ENCODE results near the gene TDRD9. TPM values are rescaled to one million over a fixed set of nuclear protein-coding genes. Genes with fewer than 3 reads are reported as not detected.

The TDRD9 gene
- total and polyA plus RNA-seq, 2 experiments from 2014 or later, result 0.73 to 1.3 TPM

DNA sequence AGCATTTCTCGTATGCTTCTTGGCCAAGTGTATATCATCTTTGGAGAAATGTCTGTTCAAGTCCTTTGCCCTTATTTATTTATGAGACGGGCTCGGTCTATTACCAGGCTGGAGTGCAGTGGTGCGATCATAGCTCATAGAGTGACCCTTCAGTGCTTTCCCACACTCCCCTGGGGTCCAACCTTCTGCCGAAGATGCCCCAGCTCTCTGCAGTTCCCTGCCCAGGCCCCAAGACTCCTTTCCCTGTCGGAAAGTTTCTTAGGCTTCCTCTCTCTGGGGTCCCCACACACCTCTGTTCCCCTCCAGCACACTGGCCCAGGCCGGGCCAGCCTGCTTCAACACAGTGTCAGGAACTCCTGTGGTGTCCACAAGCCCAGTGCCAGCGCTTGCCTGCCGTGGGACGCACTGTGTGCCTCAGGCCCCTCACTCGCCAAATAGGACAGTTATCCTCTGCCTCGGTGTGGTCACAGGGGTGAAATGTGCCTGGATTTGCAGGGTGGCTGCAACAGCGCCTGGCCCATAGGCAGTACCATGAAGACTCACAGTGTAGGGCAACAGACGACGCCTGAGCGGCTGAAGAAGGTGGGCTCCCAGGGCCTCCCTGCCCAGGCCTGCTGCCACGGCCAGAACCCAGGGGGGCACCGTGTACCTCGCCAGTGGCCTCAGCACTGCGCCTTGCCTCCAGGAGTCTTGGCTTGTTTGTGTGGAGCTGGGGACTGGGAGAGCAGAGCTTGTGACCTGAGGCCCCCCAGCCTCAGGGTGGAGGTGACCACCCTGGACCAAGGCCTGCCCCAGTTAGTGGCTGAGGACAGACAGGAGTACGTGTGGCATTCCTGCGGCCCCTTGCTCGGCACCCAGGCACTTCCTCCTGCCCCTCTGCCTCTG, 152.4 kb downstream of the TDRD9 start:
- no peak for TF ChIP-seq EZH2phosphoT487 (IDR thresholded peaks at IDR 0.05; ENCODE audit: low read depth, severe bottlenecking, unreplicated experiment)
- TF ChIP-seq, protein P1, sequence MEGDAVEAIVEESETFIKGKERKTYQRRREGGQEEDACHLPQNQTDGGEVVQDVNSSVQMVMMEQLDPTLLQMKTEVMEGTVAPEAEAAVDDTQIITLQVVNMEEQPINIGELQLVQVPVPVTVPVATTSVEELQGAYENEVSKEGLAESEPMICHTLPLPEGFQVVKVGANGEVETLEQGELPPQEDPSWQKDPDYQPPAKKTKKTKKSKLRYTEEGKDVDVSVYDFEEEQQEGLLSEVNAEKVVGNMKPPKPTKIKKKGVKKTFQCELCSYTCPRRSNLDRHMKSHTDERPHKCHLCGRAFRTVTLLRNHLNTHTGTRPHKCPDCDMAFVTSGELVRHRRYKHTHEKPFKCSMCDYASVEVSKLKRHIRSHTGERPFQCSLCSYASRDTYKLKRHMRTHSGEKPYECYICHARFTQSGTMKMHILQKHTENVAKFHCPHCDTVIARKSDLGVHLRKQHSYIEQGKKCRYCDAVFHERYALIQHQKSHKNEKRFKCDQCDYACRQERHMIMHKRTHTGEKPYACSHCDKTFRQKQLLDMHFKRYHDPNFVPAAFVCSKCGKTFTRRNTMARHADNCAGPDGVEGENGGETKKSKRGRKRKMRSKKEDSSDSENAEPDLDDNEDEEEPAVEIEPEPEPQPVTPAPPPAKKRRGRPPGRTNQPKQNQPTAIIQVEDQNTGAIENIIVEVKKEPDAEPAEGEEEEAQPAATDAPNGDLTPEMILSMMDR (IDR thresholded peaks at IDR 0.05; ENCODE audit: poor library complexity), result no peak
- no peak for TF ChIP-seq EZH2 (IDR thresholded peaks at IDR 0.05; ENCODE audit: borderline replicate concordance)
- H3K4me2 ChIP-seq, result no peak overlapping the region
- H3K4me3 ChIP-seq, result no peak overlapping the region
- no peaks in the 10 kb centered on the region for H3K9me2 ChIP-seq (replicated peaks; ENCODE audit: insufficient read depth)
- H3K27me3 ChIP-seq, result peaks cover under 1% of the 10 kb centered on the region
- no peak for DNase-seq (ENCODE audit: low spot score)
- H2AFZ ChIP-seq, result no peak overlapping the region
- no peaks in the 10 kb centered on the region for H3K79me2 ChIP-seq
- H3K9me3 ChIP-seq (ENCODE audit: low read depth), result no peaks in the 10 kb centered on the region
- peaks cover 11% of the 10 kb centered on the region for H3K4me1 ChIP-seq (ENCODE audit: insufficient read depth)
- no peaks in the 10 kb centered on the region for H3K36me3 ChIP-seq (replicated peaks; ENCODE audit: insufficient read depth, low read depth)
- 96% methylated on average over 23 of the region's 23 CpGs for WGBS (ENCODE audit: low lambda C conversion rate, missing lambda C conversion rate)
- H3K27ac ChIP-seq, result no peak overlapping the region
- no peaks in the 10 kb centered on the region for H4K20me1 ChIP-seq (ENCODE audit: insufficient read depth, poor library complexity, severe bottlenecking)

DNA sequence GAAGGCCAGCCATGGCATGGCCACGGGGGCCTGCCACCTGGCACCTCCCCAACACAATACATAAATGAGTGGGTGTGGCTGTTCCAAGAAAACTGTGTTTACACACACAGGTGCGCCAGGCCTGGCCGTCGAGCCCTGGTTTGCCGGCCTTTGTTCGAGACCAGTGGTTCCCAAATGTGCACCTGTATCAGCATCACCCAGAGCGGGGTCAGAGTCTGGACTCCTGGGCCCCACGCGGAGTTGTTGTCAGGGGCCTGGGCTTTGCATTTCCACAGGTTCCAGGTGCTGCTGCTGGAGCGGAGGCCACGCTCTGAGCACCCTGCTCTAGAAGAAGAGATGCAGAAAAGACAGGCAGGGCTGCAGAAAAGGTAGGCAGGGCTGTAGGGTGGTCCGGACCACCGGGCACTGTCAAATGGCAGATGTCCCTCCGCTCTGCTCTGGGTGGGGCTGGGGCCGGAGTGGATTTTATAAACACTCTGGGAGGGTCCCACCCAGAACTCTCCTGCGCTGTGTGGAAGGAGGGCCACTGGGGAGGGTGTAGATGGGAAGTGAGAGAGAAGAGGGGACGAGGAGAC, 153.1 kb downstream of the TDRD9 start:
- Histone ChIP-seq H3K4me3 (no peak overlapping the region), H3K4me2 (no peak overlapping the region), H3K4me1 (ENCODE audit: insufficient read depth) (peaks cover 14% of the 10 kb centered on the region), H3K27me3 (peaks cover 3% of the 10 kb centered on the region), H3K36me3 (replicated peaks; ENCODE audit: insufficient read depth, low read depth) (no peaks in the 10 kb centered on the region), H3K9me2 (replicated peaks; ENCODE audit: insufficient read depth) (no peaks in the 10 kb centered on the region), H3K27ac (no peak overlapping the region), H3K9me3 (ENCODE audit: low read depth) (no peaks in the 10 kb centered on the region), H3K79me2 (no peaks in the 10 kb centered on the region), H2AFZ (no peak overlapping the region), H4K20me1 (ENCODE audit: insufficient read depth, poor library complexity, severe bottlenecking) (no peaks in the 10 kb centered on the region)
- peak; percentile 13 for DNase-seq (ENCODE audit: low spot score)
- TF ChIP-seq, protein P1 (IDR thresholded peaks at IDR 0.05; ENCODE audit: poor library complexity), result no peak
- TF ChIP-seq EZH2 (IDR thresholded peaks at IDR 0.05; ENCODE audit: borderline replicate concordance) (no peak), EZH2phosphoT487 (IDR thresholded peaks at IDR 0.05; ENCODE audit: low read depth, severe bottlenecking, unreplicated experiment) (no peak)
- whole genome bisulfite sequencing (ENCODE audit: low lambda C conversion rate, missing lambda C conversion rate), result 87% methylated on average over 17 of the region's 17 CpGs

DNA sequence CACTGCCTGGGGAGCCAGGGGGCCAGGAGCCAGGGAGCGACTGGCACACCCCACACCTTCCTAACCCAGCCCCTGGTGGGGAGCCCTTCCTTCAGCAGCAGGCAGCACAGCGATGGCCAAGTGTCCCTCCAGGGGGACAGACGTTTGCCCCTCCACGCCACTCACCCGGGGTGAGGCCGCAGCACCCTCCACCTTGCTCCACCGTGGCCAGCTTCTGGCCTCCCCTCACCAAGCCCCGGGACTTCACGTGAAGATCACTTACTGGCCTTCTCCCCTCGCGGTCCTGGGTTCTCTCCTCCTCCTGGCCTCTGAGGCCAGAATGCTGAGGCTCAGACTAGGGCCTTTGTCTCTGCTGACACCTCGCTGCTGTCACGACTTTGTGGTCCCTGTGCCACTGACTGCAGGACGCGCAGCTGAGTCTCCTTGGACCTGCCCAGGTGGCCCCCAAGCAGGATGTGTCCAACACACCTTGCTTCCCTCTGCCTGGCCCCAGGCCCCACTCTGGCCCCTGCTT, 153.8 kb downstream of the TDRD9 start:
- Histone ChIP-seq H3K79me2 (no peaks in the 10 kb centered on the region), H3K27ac (no peak overlapping the region), H3K36me3 (replicated peaks; ENCODE audit: insufficient read depth, low read depth) (no peaks in the 10 kb centered on the region), H3K4me1 (ENCODE audit: insufficient read depth) (peaks cover 14% of the 10 kb centered on the region), H4K20me1 (ENCODE audit: insufficient read depth, poor library complexity, severe bottlenecking) (no peaks in the 10 kb centered on the region), H2AFZ (no peak overlapping the region), H3K4me3 (no peak overlapping the region), H3K9me3 (ENCODE audit: low read depth) (no peaks in the 10 kb centered on the region), H3K4me2 (no peak overlapping the region), H3K27me3 (peaks cover 3% of the 10 kb centered on the region), H3K9me2 (replicated peaks; ENCODE audit: insufficient read depth) (no peaks in the 10 kb centered on the region)
- no peak for DNase-seq (ENCODE audit: low spot score)
- WGBS (ENCODE audit: low lambda C conversion rate, missing lambda C conversion rate), result 97% methylated on average over 15 of the region's 15 CpGs
- no peak for TF ChIP-seq EZH2phosphoT487 (IDR thresholded peaks at IDR 0.05; ENCODE audit: low read depth, severe bottlenecking, unreplicated experiment)
- TF ChIP-seq, protein P1 (IDR thresholded peaks at IDR 0.05; ENCODE audit: poor library complexity), result no peak
- no peak for TF ChIP-seq EZH2 (IDR thresholded peaks at IDR 0.05; ENCODE audit: borderline replicate concordance)

Data from hepatocyte (in vitro differentiated cells).